Heart left ventricle (tissue), 13 donors: ENCODE results near the gene CRYGN.

Experiments
- POLR2A ChIP-seq, 2 donors: fragments of 450-650 bp; IDR thresholded peaks; one replicate each; pipeline ENCODE4 v1.6.1; 2017; ENCODE audit warnings: antibody characterized with exemption in 2 of 2, mild to moderate bottlenecking in 2 of 2, moderate library complexity in 2 of 2
- TF ChIP-seq, protein P1 (sequence below), 12 donors: fragments of 200-600 bp; sonication (generic) in 4 of 12; IDR thresholded peaks; one replicate each; pipeline versions ENCODE4 v1.5.0 to v1.8.0; 2018 to 2022; ENCODE audit warnings: antibody characterized with exemption in 12 of 12, mild to moderate bottlenecking in 5 of 12
- donor health status: ischemic (EF 13 %, LVEDD 7.1; RV severe dilation, severe dysfunction).
- donor health status: DM: no; HTN: yes; CAD: no.
- donor health status: DM: no; HTN: no; CAD: no.
- donor health status: ischemic (EF 25% LVEDD 6.9; RV normal size, moderate dysfunction).
- donor health status: ischemic (EF 25% LVEDD 5.7; RV mildly dilated, moderate dysfunction).
- donor health status: ischemic (EF 35%, LVEDD 5.7; RV mildly dilated, moderate dysfunction).
- donor health status: nonischemic (EF 11% LVEDD 7.7; RV severe dilation, severe dysfunction).
- donor health status: DM: yes; HTN: yes; CAD: no.
- donor health status: PGD.
- donor health status: ischemic (EF 29% LVEDD 5.4; RV normal size, mild dysfunction).
- donor health status: nonischemic (EF 23%, LVEDD 6.1; RV moderate dilation, normal function).

DNA sequence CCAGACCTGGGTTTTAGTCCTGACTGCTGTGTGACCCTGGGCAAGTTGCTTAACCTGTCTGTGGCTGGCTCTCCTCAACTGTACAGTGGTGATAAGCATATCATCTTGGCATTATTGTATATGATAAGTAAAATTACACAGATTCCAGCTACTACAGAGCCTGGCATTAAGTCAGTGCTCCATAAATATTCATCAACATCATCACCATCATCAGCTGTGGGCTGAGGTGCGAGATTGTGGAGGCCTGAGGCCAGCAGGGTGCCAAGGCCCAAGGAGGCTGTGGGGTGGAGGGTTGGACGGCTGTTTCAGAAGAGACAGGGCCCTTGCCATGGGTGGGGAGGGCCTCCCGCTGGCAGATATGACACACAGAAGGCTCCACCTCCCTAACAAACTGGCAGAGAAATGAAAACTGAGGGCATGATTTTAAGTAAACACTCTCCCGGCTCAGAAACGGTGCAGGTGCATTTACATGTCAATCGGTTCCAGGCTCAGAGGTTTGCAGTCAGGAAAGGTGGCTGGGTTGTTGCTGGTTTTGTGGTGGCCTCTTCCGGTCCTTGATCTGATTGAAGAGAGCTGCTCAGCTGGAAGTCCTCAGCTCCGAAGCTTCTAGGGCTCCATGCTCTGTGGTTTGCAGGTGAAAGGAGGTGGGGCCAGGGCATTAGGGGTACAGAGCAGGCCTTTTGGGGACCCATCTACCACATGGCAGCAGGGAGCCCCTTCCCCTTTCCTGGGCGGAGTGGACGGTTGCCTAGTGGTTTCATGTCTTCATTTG is 10.2 kb downstream of the CRYGN start:
- no peak for TF ChIP-seq POLR2A (IDR thresholded peaks at IDR 0.05)
- TF ChIP-seq, protein P1, sequence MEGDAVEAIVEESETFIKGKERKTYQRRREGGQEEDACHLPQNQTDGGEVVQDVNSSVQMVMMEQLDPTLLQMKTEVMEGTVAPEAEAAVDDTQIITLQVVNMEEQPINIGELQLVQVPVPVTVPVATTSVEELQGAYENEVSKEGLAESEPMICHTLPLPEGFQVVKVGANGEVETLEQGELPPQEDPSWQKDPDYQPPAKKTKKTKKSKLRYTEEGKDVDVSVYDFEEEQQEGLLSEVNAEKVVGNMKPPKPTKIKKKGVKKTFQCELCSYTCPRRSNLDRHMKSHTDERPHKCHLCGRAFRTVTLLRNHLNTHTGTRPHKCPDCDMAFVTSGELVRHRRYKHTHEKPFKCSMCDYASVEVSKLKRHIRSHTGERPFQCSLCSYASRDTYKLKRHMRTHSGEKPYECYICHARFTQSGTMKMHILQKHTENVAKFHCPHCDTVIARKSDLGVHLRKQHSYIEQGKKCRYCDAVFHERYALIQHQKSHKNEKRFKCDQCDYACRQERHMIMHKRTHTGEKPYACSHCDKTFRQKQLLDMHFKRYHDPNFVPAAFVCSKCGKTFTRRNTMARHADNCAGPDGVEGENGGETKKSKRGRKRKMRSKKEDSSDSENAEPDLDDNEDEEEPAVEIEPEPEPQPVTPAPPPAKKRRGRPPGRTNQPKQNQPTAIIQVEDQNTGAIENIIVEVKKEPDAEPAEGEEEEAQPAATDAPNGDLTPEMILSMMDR (IDR thresholded peaks at IDR 0.05): no peak
